Mesenchymal stem cell (in vitro differentiated cells and primary cell): ENCODE results near the gene CDYL2.

Source experiments
- DNase-seq: peaks from one replicate; pipeline ENCODE4 v3.0.0-alpha.2; 2013
- H2AFZ ChIP-seq: one replicate; pipeline ENCODE4 v1.6.1; 2013; ENCODE audit warnings: low read depth, mild to moderate bottlenecking, control low read depth, inconsistent platforms, low read length, moderate library complexity
- H2AK5ac ChIP-seq: 2 replicates; pipeline ENCODE4 v1.6.1; 2013; ENCODE audit warnings: low read length, moderate library complexity, mild to moderate bottlenecking, inconsistent platforms; ENCODE audit not compliant: severe bottlenecking
- H2BK120ac ChIP-seq: one replicate; pipeline ENCODE4 v1.6.1; 2013; ENCODE audit warnings: low read depth, mild to moderate bottlenecking, inconsistent platforms, low read length, moderate library complexity
- H2BK12ac ChIP-seq, 2 experiments: one replicate each; pipeline ENCODE4 v1.6.1; 2013; ENCODE audit warnings: inconsistent platforms in 2 of 2, low read length in 2 of 2, mild to moderate bottlenecking in 2 of 2, moderate library complexity in 2 of 2, control low read depth in 1 of 2
- H2BK15ac ChIP-seq: one replicate; pipeline ENCODE4 v1.6.1; 2013; ENCODE audit warnings: mild to moderate bottlenecking, low read depth, inconsistent platforms; ENCODE audit not compliant: poor library complexity, severe bottlenecking
- H2BK5ac ChIP-seq: 2 replicates; pipeline ENCODE4 v1.6.1; 2013; ENCODE audit warnings: low read depth, mild to moderate bottlenecking, low read length, control low read depth, inconsistent platforms; ENCODE audit not compliant: poor library complexity, severe bottlenecking
- H3K14ac ChIP-seq, 2 experiments: one replicate each; pipeline ENCODE4 v1.6.1; 2013; ENCODE audit warnings: inconsistent platforms in 2 of 2, low read length in 2 of 2, control low read depth in 1 of 2, mild to moderate bottlenecking in 1 of 2, moderate library complexity in 1 of 2
- H3K18ac ChIP-seq, 2 experiments: one replicate each; pipeline ENCODE4 v1.6.1; 2013; ENCODE audit warnings: inconsistent platforms in 2 of 2, low read length in 2 of 2, control low read depth in 1 of 2, low read depth in 1 of 2, mild to moderate bottlenecking in 1 of 2
- H3K23ac ChIP-seq, 2 experiments: one replicate each; pipeline ENCODE4 v1.6.1; 2013; ENCODE audit warnings: inconsistent platforms in 2 of 2, low read length in 2 of 2, mild to moderate bottlenecking in 2 of 2, moderate library complexity in 2 of 2, control low read depth in 1 of 2
- H3K27ac ChIP-seq: 2 replicates; pipeline ENCODE4 v1.5.1; 2013; ENCODE audit warnings: mild to moderate bottlenecking, moderate library complexity, low read length, control low read depth, inconsistent platforms; ENCODE audit not compliant: poor library complexity, severe bottlenecking
- H3K27me3 ChIP-seq, 2 experiments: 2 replicates each; pipeline versions ENCODE4 v1.6.1 to v1.7.0; 2013; ENCODE audit warnings: low read length in 2 of 2, mild to moderate bottlenecking in 2 of 2, moderate library complexity in 2 of 2, control low read depth in 1 of 2, inconsistent platforms in 1 of 2; ENCODE audit not compliant: control insufficient read depth in 1 of 2, insufficient read depth in 1 of 2
- H3K36me3 ChIP-seq, 2 experiments: 2 replicates each; pipeline versions ENCODE4 v1.6.1 to v1.7.0; 2013; ENCODE audit warnings: low read length in 2 of 2, control low read depth in 1 of 2, inconsistent platforms in 1 of 2, low read depth in 1 of 2, mild to moderate bottlenecking in 1 of 2; ENCODE audit not compliant: insufficient read depth in 2 of 2, control insufficient read depth in 1 of 2
- H3K4ac ChIP-seq, 2 experiments: one replicate each; pipeline ENCODE4 v1.6.1; 2013; ENCODE audit warnings: inconsistent platforms in 2 of 2, low read length in 2 of 2, mild to moderate bottlenecking in 2 of 2, moderate library complexity in 2 of 2, control low read depth in 1 of 2, low read depth in 1 of 2
- H3K4me1 ChIP-seq: 2 replicates; pipeline ENCODE4 v1.6.1; 2013; ENCODE audit warnings: low read depth, low read length, control low read depth; ENCODE audit not compliant: control insufficient read depth, insufficient read depth
- H3K4me2 ChIP-seq: 2 replicates; pipeline ENCODE4 v1.6.1; 2013; ENCODE audit warnings: low read length, mild to moderate bottlenecking, inconsistent platforms; ENCODE audit not compliant: poor library complexity, severe bottlenecking
- H3K4me3 ChIP-seq, 2 experiments: 2 replicates each; pipeline versions ENCODE4 v1.5.1 to v1.7.0; 2013; ENCODE audit warnings: low read length in 2 of 2, mild to moderate bottlenecking in 2 of 2, control low read depth in 1 of 2, low read depth in 1 of 2; ENCODE audit not compliant: insufficient read depth in 1 of 2
- H3K79me1 ChIP-seq: replicated peaks from 2 replicates; pipeline ENCODE4 v1.6.1; 2013; ENCODE audit warnings: mild to moderate bottlenecking, control low read depth, low read length, inconsistent platforms; ENCODE audit not compliant: poor library complexity, severe bottlenecking
- H3K9ac ChIP-seq: 2 replicates; pipeline ENCODE4 v1.7.0; 2013; ENCODE audit warnings: mild to moderate bottlenecking, low read length, moderate library complexity
- H3K9me3 ChIP-seq: 2 replicates; pipeline ENCODE4 v1.7.0; 2013; ENCODE audit warnings: mild to moderate bottlenecking, low read length; ENCODE audit not compliant: control insufficient read depth
- H4K8ac ChIP-seq: one replicate; pipeline ENCODE4 v1.6.1; 2013; ENCODE audit warnings: inconsistent platforms, mild to moderate bottlenecking, low read length, moderate library complexity
- H4K91ac ChIP-seq: one replicate; pipeline ENCODE4 v1.6.1; 2013; ENCODE audit warnings: mild to moderate bottlenecking, low read length, inconsistent platforms
- WGBS: methylation state at CpG from one replicate; pipeline ENCODE4 v1.1.7; 2013; ENCODE audit warnings: mixed read lengths; 5-methylcytosine and 5-hydroxymethylcytosine counted together

The CDYL2 gene

DNA sequence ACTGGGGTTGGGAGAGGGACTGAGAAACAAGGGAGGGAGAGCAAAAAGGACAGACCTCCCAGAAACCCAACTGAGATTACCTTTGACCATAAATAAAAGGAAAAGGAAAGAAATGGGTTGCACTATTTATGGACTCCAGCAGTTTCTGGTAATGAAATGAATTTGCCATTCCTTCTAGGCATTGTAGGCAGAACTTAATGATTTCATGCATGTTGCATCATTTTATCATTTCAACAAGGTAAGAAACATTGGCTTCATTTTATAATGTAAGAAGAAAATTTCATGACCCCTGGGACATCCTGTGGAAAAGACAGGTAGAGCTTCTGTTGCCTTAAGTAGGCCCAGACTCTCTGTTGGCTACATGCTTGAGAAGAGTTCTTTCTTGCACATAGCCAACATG lies 8.2 kb upstream of the CDYL2 start:
- Histone ChIP-seq H2AFZ (no peak overlapping the region), H2BK15ac (no peak overlapping the region), H3K27ac (no peak overlapping the region), H3K27me3 (peaks cover 0 to 4% of the 10 kb centered on the region in 2 experiments), H4K91ac (no peak overlapping the region), H2BK120ac (no peak overlapping the region), H3K23ac (no peak overlapping the region), H2BK5ac (no peak overlapping the region), H3K4ac (no peak overlapping the region), H2BK12ac (no peak overlapping the region), H3K4me3 (no peak overlapping the region), H3K4me2 (no peak overlapping the region), H3K4me1 (no peaks in the 10 kb centered on the region), H2AK5ac (no peak overlapping the region), H3K9ac (no peak overlapping the region), H3K36me3 (no peaks in the 10 kb centered on the region), H3K18ac (no peak overlapping the region), H3K9me3 (peaks cover 11% of the 10 kb centered on the region), H4K8ac (no peak overlapping the region), H3K79me1 (no peaks in the 10 kb centered on the region), H3K14ac (no peak overlapping the region)
- DNase-seq = no peak

- Histone ChIP-seq H3K14ac (no peak overlapping the region), H4K8ac (no peak overlapping the region), H2AFZ (no peak overlapping the region), H4K91ac (no peak overlapping the region), H3K4ac (no peak overlapping the region), H3K18ac (no peak overlapping the region), H3K27ac (no peak overlapping the region), H3K23ac (no peak overlapping the region), H3K79me1 (no peaks in the 10 kb centered on the region), H3K4me1 (peaks cover 4% of the 10 kb centered on the region), H3K36me3 (no peaks in the 10 kb centered on the region), H3K4me3 (no peak overlapping the region), H3K9me3 (peaks cover 11% of the 10 kb centered on the region), H2BK120ac (no peak overlapping the region), H3K27me3 (peaks cover 4 to 8% of the 10 kb centered on the region in 2 experiments), H2BK5ac (no peak overlapping the region), H3K4me2 (no peak overlapping the region), H2BK12ac (no peak overlapping the region), H2AK5ac (no peak overlapping the region), H2BK15ac (no peak overlapping the region), H3K9ac (no peak overlapping the region)
- DNase-seq = no peak
- 93% methylated on average over 2 of the region's 2 CpGs for WGBS
These were observed 5.0 kb upstream of the CDYL2 start for GRCh38 chr16:80809366-80809765.

DNA sequence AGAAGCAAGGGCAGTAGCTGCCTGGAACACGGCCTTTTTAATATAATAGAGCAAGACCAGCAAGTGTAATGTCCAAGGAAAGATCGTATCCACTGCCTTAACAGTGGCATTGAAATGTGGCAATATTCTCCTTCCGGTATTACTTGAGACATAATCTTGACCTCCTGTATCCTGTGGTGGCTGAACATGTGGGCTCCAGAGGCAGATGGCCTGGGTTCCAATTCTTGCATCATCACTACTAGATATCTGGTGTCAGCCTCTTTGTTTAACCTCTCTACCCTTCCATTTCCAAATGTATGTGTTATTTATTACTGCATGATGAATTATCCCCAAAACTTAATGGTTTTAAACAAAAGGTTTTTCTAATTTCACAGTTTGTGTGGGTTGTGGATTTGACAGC lies 3.5 kb upstream of the CDYL2 start:
- H3K27ac ChIP-seq = no peak overlapping the region

DNA sequence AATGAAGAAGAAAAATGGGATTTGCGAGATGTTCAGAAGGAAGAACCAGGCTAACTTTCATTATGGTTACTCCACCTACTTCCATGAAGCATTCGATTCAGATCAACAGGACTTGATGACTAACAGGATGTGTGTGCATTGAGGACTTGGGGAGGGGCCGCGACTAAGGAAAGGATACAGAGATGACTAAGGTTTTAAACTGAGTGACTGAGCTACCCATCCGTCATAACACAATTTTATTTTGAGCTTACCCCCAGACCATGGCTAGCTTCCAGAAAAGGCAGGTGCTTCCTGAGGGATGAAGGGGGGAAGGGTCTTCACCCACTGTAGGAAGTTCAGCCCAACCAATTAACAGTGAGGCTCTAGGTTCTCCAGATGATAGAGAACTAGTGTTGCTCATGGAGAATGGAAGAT lies 2.5 kb upstream of the CDYL2 start:
- Histone ChIP-seq H3K4me3 (no peak overlapping the region), H3K4ac (no peak overlapping the region), H4K91ac (no peak overlapping the region), H2BK5ac (no peak overlapping the region), H3K4me2 (no peak overlapping the region), H3K79me1 (no peaks in the 10 kb centered on the region), H3K27me3 (peaks cover 0 to 17% of the 10 kb centered on the region in 2 experiments), H2AFZ (no peak overlapping the region), H3K14ac (no peak overlapping the region), H3K23ac (no peak overlapping the region), H3K9ac (no peak overlapping the region), H3K36me3 (no peaks in the 10 kb centered on the region), H3K27ac (no peak overlapping the region), H2BK12ac (no peak overlapping the region), H4K8ac (no peak overlapping the region), H3K4me1 (peaks cover 8% of the 10 kb centered on the region), H3K9me3 (no peaks in the 10 kb centered on the region), H3K18ac (no peak overlapping the region), H2BK15ac (no peak overlapping the region), H2AK5ac (no peak overlapping the region), H2BK120ac (no peak overlapping the region)
- DNase-seq = peak; percentile 11
- WGBS = 85% methylated on average over 3 of the region's 5 CpGs

More for the DNA sequence above, 3.5 kb upstream of the CDYL2 start:
- Histone ChIP-seq H3K23ac (no peak overlapping the region), H3K36me3 (no peaks in the 10 kb centered on the region), H3K4ac (no peak overlapping the region), H2BK5ac (no peak overlapping the region), H3K18ac (no peak overlapping the region), H3K27me3 (peaks cover 2 to 12% of the 10 kb centered on the region in 2 experiments), H3K9me3 (peaks cover 5% of the 10 kb centered on the region), H2BK12ac (no peak overlapping the region), H4K8ac (no peak overlapping the region), H2AFZ (no peak overlapping the region), H3K14ac (no peak overlapping the region), H2AK5ac (no peak overlapping the region), H3K4me1 (peaks cover 8% of the 10 kb centered on the region), H4K91ac (no peak overlapping the region), H2BK120ac (no peak overlapping the region), H3K79me1 (no peaks in the 10 kb centered on the region), H3K9ac (no peak overlapping the region), H3K4me3 (no peak overlapping the region), H2BK15ac (no peak overlapping the region), H3K4me2 (no peak overlapping the region)
- 92% methylated on average over 3 of the region's 3 CpGs for WGBS
- DNase-seq = no peak
